K562 (cell line): ENCODE measurements around the gene EXT2. TPM values are rescaled to one million over a fixed set of nuclear protein-coding genes. Genes with fewer than 3 reads are reported as not detected.
A peak's percentile ranks its signal among the peaks of the same experiment; 100 is the strongest.

Source experiments
- ATAC-seq: fragments of 200-7000 bp; cut with Tn5 transposase; 3 replicates; pipeline ENCODE4 v1.9.1; 2020; ENCODE audit warnings: moderate library complexity
- BruUV-seq: library from RNA; stranded (reverse); fragments of 400-500 nt; replicated peaks from 2 replicates; lab custom pipeline; 2021; lab: Mats Ljungman, UMichigan
- CTCF ChIA-PET: fragments of 300-600 bp; formaldehyde crosslinking; extraction: SDS; loops from one replicate; lab custom pipeline; 2021; ENCODE audit warnings: low intra/inter-chr PET ratio; lab: Yijun Ruan, JAX
- POLR2A ChIA-PET: fragments of 300-600, 350-650 bp; sonication (Branson Sonifier 250); formaldehyde crosslinking; extraction: SDS; loops from one replicate; lab custom pipeline; 2021; ENCODE audit warnings: antibody characterized with exemption, inconsistent platforms; lab: Yijun Ruan, JAX
- DNase-seq, 4 experiments: peaks; one replicate each; pipeline versions ENCODE4 v3.0.0 to v3.0.0-alpha.2; 2011 to 2018; ENCODE audit warnings: low spot score in 3 of 4, mixed read lengths in 3 of 4; ENCODE audit errors: extremely low read depth in 1 of 4
- FAIRE-seq: peaks from 2 replicates; lab custom pipeline; 2011; peaks lifted over from hg19 to GRCh38; lab: Jason Lieb, UNC
- H2AFZ ChIP-seq: 2 replicates; pipeline ENCODE4 v1.6.0; 2011; ENCODE audit warnings: low read depth, low read length, control low read depth, inconsistent platforms
- H3K27ac ChIP-seq: fragments of 200-600 bp; 3 replicates; pipeline ENCODE4 v1.8.0; 2011; ENCODE audit warnings: low read depth, mild to moderate bottlenecking, control low read depth, inconsistent platforms, low read length, moderate library complexity, mixed read lengths; ENCODE audit errors: extremely low read depth
- H3K27me3 ChIP-seq, 2 experiments: fragments of 300-600 bp in 1 of 2; 2 replicates in 1 of 2; 3 replicates in 1 of 2; pipeline versions ENCODE4 v1.6.0 to v1.8.0; 2011; ENCODE audit warnings: inconsistent platforms in 2 of 2, low read length in 2 of 2, mild to moderate bottlenecking in 1 of 2, mixed read lengths in 1 of 2, moderate library complexity in 1 of 2; ENCODE audit not compliant: control insufficient read depth in 2 of 2, insufficient read depth in 2 of 2
- H3K36me3 ChIP-seq: fragments of 300-600 bp; 3 replicates; pipeline ENCODE4 v1.8.0; 2011; ENCODE audit warnings: mild to moderate bottlenecking, low read length, inconsistent platforms; ENCODE audit not compliant: control insufficient read depth, insufficient read depth
- H3K4me1 ChIP-seq, 2 experiments: fragments of 200-600 bp in 1 of 2; replicated peaks in 1 of 2; 2 replicates in 1 of 2; 3 replicates in 1 of 2; pipeline versions ENCODE4 v1.5.1 to v1.8.0; 2011; ENCODE audit warnings: inconsistent platforms in 2 of 2, low read length in 2 of 2, mild to moderate bottlenecking in 1 of 2, mixed read lengths in 1 of 2, moderate library complexity in 1 of 2; ENCODE audit not compliant: control insufficient read depth in 2 of 2, insufficient read depth in 2 of 2
- H3K4me2 ChIP-seq: 2 replicates; pipeline ENCODE4 v1.6.1; 2011; ENCODE audit warnings: low read length, control low read depth, inconsistent platforms, mixed read lengths; ENCODE audit not compliant: insufficient read depth
- H3K4me3 ChIP-seq: fragments of 200-600 bp; sonication (generic), shearing (Covaris generic); 2 replicates; pipeline ENCODE4 v1.5.1; 2016; ENCODE audit warnings: control low read depth, inconsistent platforms
- H3K79me2 ChIP-seq: fragments of 200-600 bp; 3 replicates; pipeline ENCODE4 v1.8.0; 2011; ENCODE audit warnings: low read length, inconsistent platforms; ENCODE audit not compliant: control insufficient read depth, insufficient read depth
- H3K9ac ChIP-seq, 2 experiments: 2 replicates each; pipeline versions ENCODE4 v1.6.0 to v1.6.1; 2011; ENCODE audit warnings: low read depth in 2 of 2, low read length in 2 of 2, control low read depth in 1 of 2, inconsistent platforms in 1 of 2, mild to moderate bottlenecking in 1 of 2, mixed read lengths in 1 of 2; ENCODE audit not compliant: insufficient read depth in 1 of 2
- H3K9me1 ChIP-seq: one replicate; pipeline ENCODE4 v1.6.0; 2011; ENCODE audit warnings: inconsistent platforms, mild to moderate bottlenecking, low read length, moderate library complexity; ENCODE audit not compliant: control insufficient read depth, insufficient read depth
- H3K9me3 ChIP-seq: replicated peaks from 2 replicates; pipeline ENCODE4 v1.5.1; 2011; ENCODE audit warnings: low read depth, low read length, inconsistent platforms; ENCODE audit not compliant: control insufficient read depth, insufficient read depth
- H4K20me1 ChIP-seq: replicated peaks from 2 replicates; pipeline ENCODE4 v1.6.1; 2011; ENCODE audit warnings: low read length, inconsistent platforms, mixed read lengths; ENCODE audit not compliant: control insufficient read depth, insufficient read depth
- C11orf30 ChIP-seq: fragments of 450-650 bp; IDR thresholded peaks from 2 replicates; pipeline ENCODE4 v1.6.1; 2016; ENCODE audit warnings: low read depth, mild to moderate bottlenecking
- GTF2F1 ChIP-seq: IDR thresholded peaks from 2 replicates; pipeline ENCODE4 v1.6.1; 2011; ENCODE audit warnings: low read depth, low read length, improper control_type of control experiment
- IRF9 ChIP-seq: fragments of 450-650 bp; IDR thresholded peaks from 2 replicates; pipeline ENCODE4 v1.6.1; 2016; ENCODE audit warnings: missing biosample characterization, missing genetic modification characterization
- LEF1 ChIP-seq: fragments of 450-650 bp; IDR thresholded peaks from 2 replicates; pipeline ENCODE4 v1.6.1; 2016; ENCODE audit warnings: mild to moderate bottlenecking
- MAFG ChIP-seq: fragments of 450-650 bp; conservative IDR thresholded peaks from 2 replicates; pipeline ENCODE4 v1.6.1; 2016; ENCODE audit warnings: missing genetic modification characterization, missing compliant biosample characterization
- NFXL1 ChIP-seq: fragments of 450-650 bp; formaldehyde crosslinking; IDR thresholded peaks from 2 replicates; pipeline ENCODE4 v1.4.0; 2021; ENCODE audit warnings: mild to moderate bottlenecking
- PPARD ChIP-seq: fragments of 250-450 bp; sonication (Bioruptor Pico); IDR thresholded peaks from 2 replicates; pipeline ENCODE4 v1.8.0; 2022; ENCODE audit warnings: inconsistent platforms, mild to moderate bottlenecking, moderate library complexity
- TOE1 ChIP-seq, 2 experiments: fragments of 450-650 bp in 1 of 2; sonication (generic) in 1 of 2; formaldehyde crosslinking in 1 of 2; IDR thresholded peaks; 2 replicates each; pipeline versions ENCODE4 v1.7.1 to v1.8.0; 2016 to 2022; ENCODE audit warnings: borderline replicate concordance in 2 of 2, mild to moderate bottlenecking in 2 of 2, antibody characterized with exemption in 1 of 2, inconsistent platforms in 1 of 2, low read depth in 1 of 2, missing genetic modification reagents in 1 of 2, moderate library complexity in 1 of 2
- ZNF316 ChIP-seq: fragments of 450-650 bp; IDR thresholded peaks from 2 replicates; pipeline ENCODE4 v1.6.1; 2016
- WGBS: fragments of 100-300 bp; shearing (Covaris generic); methylation state at CpG from one replicate; pipeline ENCODE4 v1.1.6; 2016; ENCODE audit warnings: low coverage, mixed read lengths; ENCODE audit not compliant: insufficient coverage; ENCODE audit errors: missing lambda C conversion rate; 5-methylcytosine and 5-hydroxymethylcytosine counted together
- in situ Hi-C: fragments of 300-500 bp; cut with MboI; formaldehyde crosslinking; loops from 4 replicates; pipeline ENCODE4 v1.15.0; 2018; ENCODE audit warnings: inconsistent platforms, mixed read lengths
- intact Hi-C: fragments of 100-400 bp; cut with micrococcal nuclease; formaldehyde crosslinking; loops from 2 replicates; pipeline ENCODE4 v1.14.2; 2022
- polyA plus RNA-seq, 8 experiments: library from polyadenylated mRNA; depleted of rRNA in 4 of 8; stranded (reverse) in 5 of 8; unstranded in 3 of 8; fragments of >200 nt; fragmentation: Nextera tagmentation in 2 of 8; fragmentation: Illumina TruSeq in 1 of 8; extraction: Ambion mirVana in 2 of 8; extraction: Trizol in 1 of 8; gene quantifications; 2 replicates each; pipeline versions ENCODE4 v1.2.1 to v1.2.3, GENCODE V29; 2011 to 2014; ENCODE audit warnings: inconsistent platforms in 1 of 8, missing spikeins in 1 of 8
- total RNA-seq, 7 experiments: library from RNA; depleted of rRNA in 6 of 7; stranded (reverse); fragments of >200 nt in 6 of 7; fragmentation: Illumina TruSeq in 2 of 7; extraction: Trizol in 2 of 7; gene quantifications; 2 replicates each; pipeline versions ENCODE4 v1.2.1 to v1.2.3, GENCODE V29; 2011 to 2021; ENCODE audit warnings: low replicate concordance in 1 of 7

The EXT2 gene
- total and polyA plus RNA-seq, 9 of the 15 experiments (the other 6 are each of a cell fraction or from before 2014, with no cell fraction given), result 7.5 to 52.1 (median 38.1) TPM

DNA sequence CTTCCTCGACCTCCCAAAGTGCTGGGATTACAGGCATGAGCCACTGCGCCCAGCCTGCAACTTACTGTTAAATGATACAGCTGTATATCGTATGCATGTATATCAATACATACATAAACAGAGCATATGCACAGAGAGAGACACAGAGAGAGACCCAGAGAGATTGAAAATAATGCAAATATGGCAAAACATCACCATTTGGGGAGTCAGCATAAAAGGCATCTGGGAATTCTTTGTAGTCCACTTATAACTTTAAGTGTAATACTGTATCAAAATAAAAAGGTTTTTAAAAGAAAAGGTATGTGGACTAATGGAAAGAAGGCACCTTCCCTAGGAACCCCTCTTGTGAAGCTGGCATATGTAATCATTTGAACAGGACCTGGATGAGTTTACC lies 192.7 kb downstream of the EXT2 start:
- no peaks in the 10 kb centered on the region for H4K20me1 ChIP-seq
- ATAC-seq (no peak), FAIRE-seq (no peak), DNase-seq (no peak)
- H3K9me3 ChIP-seq, result no peaks in the 10 kb centered on the region
- no peak overlapping the region for H3K9ac ChIP-seq
- TF ChIP-seq TOE1 (IDR thresholded peaks at IDR 0.05; ENCODE audit: borderline replicate concordance) (no peak), TOE1 (CRISPR knock-in tag; IDR thresholded peaks at IDR 0.05; ENCODE audit: borderline replicate concordance, low read depth) (no peak), IRF9 (tag) (no peak), PPARD (CRISPR knock-in tag) (no peak), MAFG (peak; percentile 32; the same call in 1 of the 2 replicates), NFXL1 (no peak), LEF1 (no peak), ZNF316 (peak; percentile 58), GTF2F1 (no peak), C11orf30 (peak; percentile 24; the same call in 1 of the 2 replicates)
- peaks cover 2 to 4% of the 10 kb centered on the region in 2 experiments; a peak in 4 of 5 replicates for H3K4me1 ChIP-seq
- intact Hi-C loops, result loop anchor here (5.0 to 10.0 kb wide), 4 partner anchors 137 to 234 kb away; no protein-coding TSS in a partner anchor
- in situ Hi-C loops, result loop anchor here (5.0 kb wide), 2 partner anchors 249 to 329 kb away; no protein-coding TSS in a partner anchor
- 41% methylated on average over 3 of the region's 3 CpGs for WGBS
- no TSS peak for BruUV-seq
- no peaks in the 10 kb centered on the region for H3K27me3 ChIP-seq
- H3K79me2 ChIP-seq, result no peaks in the 10 kb centered on the region
- H3K9me1 ChIP-seq, result no peaks in the 10 kb centered on the region
- no peak overlapping the region for H2AFZ ChIP-seq
- no peak overlapping the region for H3K4me3 ChIP-seq
- no peaks in the 10 kb centered on the region for H3K36me3 ChIP-seq
- H3K4me2 ChIP-seq, result no peak overlapping the region
- ChIA-PET CTCF (interaction anchor here (1.3 to 3.4 kb wide), 2 partner anchors 250 to 606 kb away, joined by 5 to 17 read pairs; no protein-coding TSS in a partner anchor), POLR2A (no interaction called here)
- no peak overlapping the region for H3K27ac ChIP-seq
